H1 (cell line): ENCODE measurements around the gene DGKD. TPM values are rescaled to one million over a fixed set of nuclear protein-coding genes. Genes with fewer than 3 reads are reported as not detected.

Experiments
- CTCF ChIA-PET: fragments of 300-600 bp; sonication (Branson Sonifier 250); formaldehyde crosslinking; loops from one replicate; lab custom pipeline; 2021; ENCODE audit not compliant: partially characterized antibody; lab: Charles Lee
- POLR2A ChIA-PET: fragments of 300-600 bp; sonication (Branson Sonifier 250); formaldehyde crosslinking; loops from one replicate; lab custom pipeline; 2021; ENCODE audit warnings: inconsistent platforms; ENCODE audit not compliant: partially characterized antibody; lab: Charles Lee
- DNase-seq, 2 experiments: peaks; one replicate each; pipeline versions ENCODE4 v3.0.0 to v3.0.0-alpha.2; 2010 to 2022; ENCODE audit warnings: low spot score in 2 of 2, low read depth in 1 of 2, mixed read lengths in 1 of 2
- FAIRE-seq: peaks from 2 replicates; lab custom pipeline; 2011; peaks lifted over from hg19 to GRCh38; lab: Jason Lieb, UNC
- H2AFZ ChIP-seq: 2 replicates; pipeline ENCODE4 v1.8.1; 2012; ENCODE audit warnings: low read length, inconsistent platforms
- H2AK5ac ChIP-seq: 2 replicates; pipeline ENCODE4 v1.6.1; 2013; ENCODE audit warnings: low read depth, low read length
- H2BK120ac ChIP-seq: replicated peaks from 2 replicates; pipeline ENCODE3; 2013; ENCODE audit warnings: low read depth, low read length, inconsistent platforms
- H2BK12ac ChIP-seq: 2 replicates; pipeline ENCODE4 v1.6.1; 2013; ENCODE audit warnings: low read depth, low read length
- H2BK15ac ChIP-seq: 2 replicates; pipeline ENCODE4 v1.6.1; 2013; ENCODE audit warnings: low read length
- H2BK20ac ChIP-seq: 2 replicates; pipeline ENCODE4 v1.6.1; 2013; ENCODE audit warnings: low read length
- H2BK5ac ChIP-seq: 2 replicates; pipeline ENCODE4 v1.6.1; 2013; ENCODE audit warnings: low read depth, low read length
- H3K14ac ChIP-seq: 2 replicates; pipeline ENCODE4 v1.6.1; 2013; ENCODE audit warnings: inconsistent platforms; ENCODE audit not compliant: insufficient read length
- H3K18ac ChIP-seq: 2 replicates; pipeline ENCODE4 v1.6.1; 2013; ENCODE audit warnings: low read length; ENCODE audit errors: extremely low read depth
- H3K23ac ChIP-seq: 2 replicates; pipeline ENCODE4 v1.6.1; 2013; ENCODE audit warnings: inconsistent platforms; ENCODE audit not compliant: insufficient read length
- H3K23me2 ChIP-seq: 2 replicates; pipeline ENCODE4 v1.6.1; 2013; ENCODE audit warnings: low read depth, low read length
- H3K27ac ChIP-seq: 2 replicates; pipeline ENCODE4 v1.6.1; 2011; ENCODE audit warnings: low read depth, low read length, inconsistent platforms
- H3K27me3 ChIP-seq, 4 experiments: replicated peaks in 1 of 4; 1 replicate in 1 of 4; 2 replicates in 3 of 4; pipeline versions ENCODE4 v1.6.1 to v1.8.1; 2011 to 2013; ENCODE audit warnings: low read length in 3 of 4, mild to moderate bottlenecking in 3 of 4, inconsistent platforms in 2 of 4, mixed read lengths in 2 of 4, moderate library complexity in 1 of 4; ENCODE audit not compliant: control insufficient read depth in 3 of 4, insufficient read depth in 3 of 4; ENCODE audit errors: extremely low read depth in 1 of 4
- H3K36me3 ChIP-seq, 4 experiments: 2 replicates each; pipeline versions ENCODE4 v1.6.1 to v1.8.1; 2011 to 2013; ENCODE audit warnings: mild to moderate bottlenecking in 4 of 4, low read length in 3 of 4, moderate library complexity in 2 of 4, control low read depth in 1 of 4, inconsistent platforms in 1 of 4; ENCODE audit not compliant: insufficient read depth in 4 of 4, control insufficient read depth in 2 of 4
- H3K4ac ChIP-seq: replicated peaks from 2 replicates; pipeline ENCODE3; 2013; ENCODE audit warnings: low read length, low read depth, mixed read lengths, inconsistent platforms; ENCODE audit not compliant: insufficient read length
- H3K4me1 ChIP-seq, 4 experiments: replicated peaks in 1 of 4; 1 replicate in 1 of 4; 2 replicates in 3 of 4; pipeline versions ENCODE4 v1.6.1 to v1.8.1; 2011 to 2013; ENCODE audit warnings: low read length in 3 of 4, inconsistent platforms in 2 of 4, mixed read lengths in 1 of 4; ENCODE audit not compliant: insufficient read depth in 4 of 4, control insufficient read depth in 3 of 4
- H3K4me2 ChIP-seq, 2 experiments: 2 replicates each; pipeline versions ENCODE4 v1.6.1 to v1.8.1; 2011 to 2013; ENCODE audit warnings: low read depth in 2 of 2, low read length in 2 of 2, control low read depth in 1 of 2, inconsistent platforms in 1 of 2, mild to moderate bottlenecking in 1 of 2; ENCODE audit not compliant: insufficient read depth in 1 of 2
- H3K4me3 ChIP-seq, 4 experiments: fragments of 200-600, 300-600 bp in 1 of 4; sonication (generic), shearing (Covaris generic), sonication (Bioruptor Twin) in 1 of 4; 2 replicates each; pipeline versions ENCODE4 v1.5.1 to v1.8.1; 2011 to 2016; ENCODE audit warnings: low read length in 4 of 4, low read depth in 3 of 4, control low read depth in 2 of 4, inconsistent platforms in 2 of 4, mild to moderate bottlenecking in 2 of 4, mixed read lengths in 1 of 4, moderate library complexity in 1 of 4; ENCODE audit not compliant: insufficient read depth in 2 of 4; ENCODE audit errors: extremely low read depth in 1 of 4
- H3K56ac ChIP-seq: replicated peaks from 2 replicates; pipeline ENCODE3; 2013; ENCODE audit warnings: low read depth, mild to moderate bottlenecking, mixed read lengths, low read length, inconsistent platforms; ENCODE audit not compliant: insufficient read length
- H3K79me1 ChIP-seq: 2 replicates; pipeline ENCODE4 v1.6.1; 2013; ENCODE audit warnings: low read depth, low read length, control low read depth
- H3K79me2 ChIP-seq, 2 experiments: 2 replicates each; pipeline versions ENCODE4 v1.6.1 to v1.8.1; 2012 to 2013; ENCODE audit warnings: low read length in 2 of 2, mild to moderate bottlenecking in 2 of 2, inconsistent platforms in 1 of 2; ENCODE audit not compliant: insufficient read depth in 2 of 2, control insufficient read depth in 1 of 2
- H3K9ac ChIP-seq, 4 experiments: replicated peaks in 1 of 4; 1 replicate in 1 of 4; 2 replicates in 3 of 4; pipeline versions ENCODE4 v1.6.1 to v1.8.1; 2011 to 2013; ENCODE audit warnings: low read depth in 3 of 4, low read length in 3 of 4, control low read depth in 2 of 4, mild to moderate bottlenecking in 2 of 4, moderate library complexity in 2 of 4, inconsistent platforms in 1 of 4; ENCODE audit errors: extremely low read depth in 1 of 4
- H3K9me3 ChIP-seq, 2 experiments: 2 replicates each; pipeline versions ENCODE4 v1.6.1 to v1.8.1; 2012 to 2013; ENCODE audit warnings: mild to moderate bottlenecking in 2 of 2, moderate library complexity in 2 of 2, control low read depth in 1 of 2, inconsistent platforms in 1 of 2, low read depth in 1 of 2, low read length in 1 of 2, mixed read lengths in 1 of 2; ENCODE audit not compliant: insufficient read depth in 2 of 2
- H4K20me1 ChIP-seq, 2 experiments: replicated peaks in 1 of 2; 2 replicates each; pipeline versions ENCODE3 to v1.8.1; 2011 to 2013; ENCODE audit warnings: inconsistent platforms in 2 of 2, low read length in 2 of 2, mild to moderate bottlenecking in 1 of 2; ENCODE audit not compliant: insufficient read depth in 2 of 2, control insufficient read depth in 1 of 2
- H4K5ac ChIP-seq: 2 replicates; pipeline ENCODE4 v1.6.1; 2013; ENCODE audit warnings: low read length, low read depth, mixed read lengths, inconsistent platforms; ENCODE audit not compliant: insufficient read length
- H4K8ac ChIP-seq: 2 replicates; pipeline ENCODE4 v1.8.0; 2013; ENCODE audit warnings: mild to moderate bottlenecking, moderate library complexity, low read length, inconsistent platforms; ENCODE audit not compliant: insufficient read depth; ENCODE audit errors: extremely low read depth
- H4K91ac ChIP-seq: replicated peaks from 2 replicates; pipeline ENCODE3; 2013; ENCODE audit warnings: low read length, mixed read lengths, inconsistent platforms; ENCODE audit not compliant: insufficient read length
- BACH1 ChIP-seq: IDR thresholded peaks from 2 replicates; pipeline ENCODE4 v1.6.1; 2012; ENCODE audit warnings: low read length, improper control_type of control experiment
- BRCA1 ChIP-seq: IDR thresholded peaks from 2 replicates; pipeline ENCODE4 v1.6.1; 2012; ENCODE audit warnings: low read depth, low read length, improper control_type of control experiment
- CEBPB ChIP-seq: IDR thresholded peaks from 2 replicates; pipeline ENCODE4 v1.6.1; 2012; ENCODE audit warnings: low read depth, low read length
- EZH2 ChIP-seq: fragments of 200-600 bp; sonication (generic); IDR thresholded peaks from 2 replicates; pipeline ENCODE4 v1.7.1; 2012; ENCODE audit warnings: low read depth, mild to moderate bottlenecking, moderate library complexity, low read length, inconsistent platforms; ENCODE audit not compliant: severe bottlenecking
- JUN ChIP-seq: IDR thresholded peaks from 2 replicates; pipeline ENCODE4 v1.6.1; 2011; ENCODE audit warnings: low read depth, mild to moderate bottlenecking, improper control_type of control experiment, low read length
- JUND ChIP-seq: IDR thresholded peaks from 2 replicates; pipeline ENCODE4 v1.6.1; 2011; ENCODE audit warnings: mild to moderate bottlenecking, improper control_type of control experiment, low read length
- NANOG ChIP-seq: IDR thresholded peaks from 2 replicates; pipeline ENCODE4 v1.6.1; 2011; ENCODE audit warnings: low read length, low read depth, mild to moderate bottlenecking, inconsistent platforms; ENCODE audit not compliant: insufficient read depth, poor library complexity, severe bottlenecking
- POU5F1 ChIP-seq: IDR thresholded peaks from 2 replicates; pipeline ENCODE4 v1.6.1; 2011; ENCODE audit warnings: low read depth, mild to moderate bottlenecking, low read length, moderate library complexity
- RBBP5 ChIP-seq: IDR thresholded peaks from 2 replicates; pipeline ENCODE4 v1.7.1; 2012; ENCODE audit warnings: low read depth, mild to moderate bottlenecking, inconsistent platforms, low read length, moderate library complexity, borderline replicate concordance
- SIX5 ChIP-seq: IDR thresholded peaks from 2 replicates; pipeline ENCODE4 v1.6.1; 2011; ENCODE audit warnings: mild to moderate bottlenecking, low read depth, low read length
- SP4 ChIP-seq: IDR thresholded peaks from 2 replicates; pipeline ENCODE4 v1.6.1; 2012; ENCODE audit warnings: low read length, inconsistent platforms
- TBP ChIP-seq: IDR thresholded peaks from 2 replicates; pipeline ENCODE4 v1.6.1; 2011; ENCODE audit warnings: low read depth, low read length, improper control_type of control experiment
- WGBS, 2 experiments: shearing (Covaris generic) in 1 of 2; methylation state at CpG; one replicate each; pipeline versions ENCODE4 v1.1.6 to v1.1.7; 2013 to 2015; ENCODE audit warnings: low lambda C conversion rate in 2 of 2, mixed read lengths in 2 of 2, inconsistent platforms in 1 of 2, low coverage in 1 of 2, missing lambda C conversion rate in 1 of 2; ENCODE audit not compliant: insufficient replicate concordance in 2 of 2, insufficient coverage in 1 of 2, insufficient read length in 1 of 2; ENCODE audit errors: extremely low coverage in 1 of 2, missing lambda C conversion rate in 1 of 2; 5-methylcytosine and 5-hydroxymethylcytosine counted together
- polyA plus RNA-seq, 7 experiments: library from polyadenylated mRNA; depleted of rRNA in 3 of 7; stranded (reverse) in 5 of 7; unstranded in 2 of 7; fragments of >200 nt in 5 of 7; fragments of 200-250 nt in 2 of 7; gene quantifications; 1 replicate in 5 of 7; 2 replicates in 1 of 7; 4 replicates in 1 of 7; pipeline versions ENCODE4 v1.2.1 to v1.2.3, GENCODE V29; 2011 to 2013; ENCODE audit warnings: missing spikeins in 2 of 7, mixed read lengths in 2 of 7
- total RNA-seq: library from RNA; stranded (reverse); fragmentation: NEBNext Ultra II Directional; extraction: Animal tissue kit (Norgen Biotek cat#: 25700); gene quantifications from 2 replicates; pipeline ENCODE4 v1.2.1, GENCODE V29; 2021
- TF ChIP-seq, protein P1 (sequence below): IDR thresholded peaks from 2 replicates; pipeline ENCODE4 v1.6.1; 2012; ENCODE audit warnings: low read length, inconsistent platforms

The DGKD gene
- total and polyA plus RNA-seq, 2 of the 8 experiments (the other 6 are each of a cell fraction or from before 2014, with no cell fraction given) = 7.7 to 30.9 TPM

DNA sequence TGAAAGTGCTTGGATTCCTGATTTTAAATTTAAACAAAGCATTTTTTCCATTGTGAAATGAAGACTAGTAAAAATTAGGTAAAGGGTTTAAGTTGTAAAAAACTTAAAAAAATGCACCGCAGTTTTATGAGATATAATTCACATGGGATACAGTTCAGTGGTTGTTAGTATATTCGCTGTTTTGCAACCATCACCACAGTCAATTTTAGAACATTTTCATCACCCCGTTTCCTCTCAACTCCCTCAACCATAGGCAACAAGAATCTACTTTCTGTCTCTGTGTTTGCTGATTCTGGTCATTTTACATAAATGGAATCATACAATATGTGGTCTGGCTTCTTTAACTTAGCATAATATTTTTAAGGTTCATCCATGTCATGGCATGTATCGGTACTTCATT lies 4.0 kb downstream of the DGKD start:
- Histone ChIP-seq H2BK120ac (no peak overlapping the region), H3K9ac (no peak overlapping the region), H3K56ac (no peak overlapping the region), H3K4me3 (no peak overlapping the region), H3K79me1 (peaks cover 3% of the 10 kb centered on the region; the same call in 1 of the 2 replicates), H3K23me2 (peaks cover 11% of the 10 kb centered on the region), H2BK5ac (no peak overlapping the region), H4K20me1 (peaks cover 8 to 16% of the 10 kb centered on the region in 2 experiments), H2BK20ac (no peak overlapping the region), H3K18ac (no peak overlapping the region), H2AFZ (no peak overlapping the region), H2AK5ac (no peak overlapping the region), H4K91ac (no peak overlapping the region), H4K5ac (no peak overlapping the region), H3K4ac (no peak overlapping the region), H3K36me3 (no peaks in the 10 kb centered on the region), H4K8ac (no peak overlapping the region), H3K23ac (no peak overlapping the region), H3K4me2 (no peak overlapping the region), H3K14ac (no peak overlapping the region), H3K79me2 (peaks cover 0 to 35% of the 10 kb centered on the region in 2 experiments; a peak in 2 of 4 replicates), H3K4me1 (peaks cover 0 to 5% (median 2%) of the 10 kb centered on the region in 4 experiments; a peak in 4 of 7 replicates), H3K27ac (no peak overlapping the region), H2BK15ac (no peak overlapping the region), H2BK12ac (no peak overlapping the region), H3K9me3 (no peaks in the 10 kb centered on the region), H3K27me3 (peaks cover 0 to 18% (median 10%) of the 10 kb centered on the region in 4 experiments; a peak in 5 of 7 replicates)
- POLR2A ChIA-PET = no interaction called here
- FAIRE-seq (no peak), DNase-seq (no peak)
- CTCF ChIA-PET = interaction anchor here (0.8 to 1.6 kb wide), 5 partner anchors 13 to 378 kb away, joined by 3 to 4 read pairs (median 3); no protein-coding TSS in a partner anchor
- 94% methylated on average over 4 of the region's 4 CpGs; no CpG with 5 or more reads in 1 of the 2 experiments for WGBS, 2 experiments
- TF ChIP-seq JUN (no peak), CEBPB (no peak), NANOG (no peak), BRCA1 (no peak), TBP (no peak), SIX5 (no peak), SP4 (no peak), POU5F1 (no peak), JUND (no peak), EZH2 (no peak), BACH1 (no peak), RBBP5 (no peak)
- TF ChIP-seq, protein P1, sequence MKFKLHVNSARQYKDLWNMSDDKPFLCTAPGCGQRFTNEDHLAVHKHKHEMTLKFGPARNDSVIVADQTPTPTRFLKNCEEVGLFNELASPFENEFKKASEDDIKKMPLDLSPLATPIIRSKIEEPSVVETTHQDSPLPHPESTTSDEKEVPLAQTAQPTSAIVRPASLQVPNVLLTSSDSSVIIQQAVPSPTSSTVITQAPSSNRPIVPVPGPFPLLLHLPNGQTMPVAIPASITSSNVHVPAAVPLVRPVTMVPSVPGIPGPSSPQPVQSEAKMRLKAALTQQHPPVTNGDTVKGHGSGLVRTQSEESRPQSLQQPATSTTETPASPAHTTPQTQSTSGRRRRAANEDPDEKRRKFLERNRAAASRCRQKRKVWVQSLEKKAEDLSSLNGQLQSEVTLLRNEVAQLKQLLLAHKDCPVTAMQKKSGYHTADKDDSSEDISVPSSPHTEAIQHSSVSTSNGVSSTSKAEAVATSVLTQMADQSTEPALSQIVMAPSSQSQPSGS = no peak
